ENCODE measurements around the gene ANXA5.

DNA sequence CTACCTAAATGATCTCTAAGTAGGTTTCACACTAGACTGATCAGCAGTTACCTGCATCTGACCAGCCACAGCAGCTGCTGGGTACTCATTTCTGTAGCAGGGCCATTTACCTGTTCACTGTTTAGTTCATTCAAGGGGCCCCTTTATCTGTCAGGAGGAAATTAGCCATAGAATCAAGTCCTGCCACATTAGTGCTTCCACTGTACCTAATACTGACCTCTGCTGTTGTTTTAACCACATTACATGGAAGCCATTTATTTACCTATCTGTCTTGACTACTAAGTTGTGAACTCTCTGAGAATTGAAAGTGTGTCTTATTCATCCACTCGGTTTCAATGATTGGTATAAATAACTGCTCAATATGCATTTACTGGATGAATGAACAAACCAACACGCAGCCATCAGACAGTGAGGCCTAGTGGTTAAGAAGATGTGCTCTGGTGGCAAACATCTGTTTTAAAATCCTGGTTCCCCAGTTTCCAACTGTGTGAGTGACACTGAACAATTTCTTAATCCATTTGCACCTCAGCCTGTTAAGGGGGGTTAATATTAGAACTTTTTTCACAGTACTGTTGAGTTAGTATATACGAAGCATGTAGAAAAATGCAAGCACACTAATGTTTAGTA lies 30.0 kb upstream of the ANXA5 start:
- TF ChIP-seq POLR2AphosphoS5 (IDR thresholded peaks at IDR 0.05; ENCODE audit: low read depth, low read length) = no peak
- no peak for TF ChIP-seq TAF1 (IDR thresholded peaks at IDR 0.05; ENCODE audit: borderline replicate concordance, insufficient read depth, low read length)
- no peak for TF ChIP-seq SIN3A (IDR thresholded peaks at IDR 0.05; ENCODE audit: borderline replicate concordance, insufficient read depth, low read length)
